Spleen (tissue), 11 donors: ENCODE results near the gene JAKMIP1. TPM values are rescaled to one million over a fixed set of nuclear protein-coding genes. Genes with fewer than 3 reads are reported as not detected.
"Not testable (repeated sequence)": the region's sequence is repeated elsewhere in the genome, so short reads cannot be mapped to it uniquely, and the experiment has no call there.

Experiments
- DNase-seq: peaks from one replicate; pipeline ENCODE4 v3.0.0-alpha.2; 2020
- H3K27ac ChIP-seq, 8 donors: fragments of 200-600 bp; sonication (generic) in 7 of 8; 1 replicate in 4 of 8; 2 replicates in 4 of 8; pipeline versions ENCODE4 v1.5.0 to v1.8.0; 2016 to 2021; ENCODE audit warnings: inconsistent platforms in 4 of 8, mild to moderate bottlenecking in 4 of 8, moderate library complexity in 1 of 8
- H3K27me3 ChIP-seq, 7 donors: fragments of 200-600 bp; sonication (generic) in 6 of 7; replicated peaks in 1 of 7; 1 replicate in 4 of 7; 2 replicates in 3 of 7; pipeline versions ENCODE4 v1.5.0 to v1.8.0; 2016 to 2021; ENCODE audit warnings: inconsistent platforms in 3 of 7, mild to moderate bottlenecking in 1 of 7
- H3K36me3 ChIP-seq, 6 donors: fragments of 200-600 bp; sonication (generic) in 5 of 6; 1 replicate in 4 of 6; 2 replicates in 2 of 6; pipeline versions ENCODE4 v1.5.0 to v1.8.0; 2016 to 2021; ENCODE audit warnings: inconsistent platforms in 2 of 6
- H3K4me1 ChIP-seq, 6 donors: fragments of 200-600 bp; sonication (generic) in 5 of 6; 1 replicate in 3 of 6; 2 replicates in 3 of 6; pipeline versions ENCODE4 v1.5.0 to v1.8.0; 2016 to 2021; ENCODE audit warnings: inconsistent platforms in 3 of 6
- H3K4me3 ChIP-seq, 8 donors: fragments of 200-600 bp; sonication (generic) in 7 of 8; 1 replicate in 4 of 8; 2 replicates in 4 of 8; pipeline versions ENCODE4 v1.5.0 to v1.8.0; 2016 to 2021; ENCODE audit warnings: inconsistent platforms in 4 of 8, mild to moderate bottlenecking in 4 of 8, moderate library complexity in 2 of 8
- H3K9me3 ChIP-seq, 8 donors: fragments of 200-600 bp; sonication (generic) in 7 of 8; 1 replicate in 4 of 8; 2 replicates in 4 of 8; pipeline versions ENCODE4 v1.5.0 to v1.8.0; 2016 to 2021; ENCODE audit warnings: inconsistent platforms in 4 of 8
- POLR2A ChIP-seq, 3 donors: fragments of 450-650 bp; IDR thresholded peaks; one replicate each; pipeline ENCODE4 v1.5.1; 2017; ENCODE audit warnings: antibody characterized with exemption in 3 of 3, mild to moderate bottlenecking in 1 of 3
- POLR2AphosphoS5 ChIP-seq, 3 donors: sonication (generic); formaldehyde crosslinking; IDR thresholded peaks; one replicate each; pipeline ENCODE4 v1.5.1; 2017; ENCODE audit warnings: antibody characterized with exemption in 3 of 3
- WGBS, 5 donors: extraction: QIAGEN DNeasy Blood & Tissue Kit in 3 of 5; methylation state at CpG; one replicate each; pipeline versions ENCODE4 v1.1.5 to v1.1.7; 2013 to 2018; 5-methylcytosine and 5-hydroxymethylcytosine counted together
- intact Hi-C: fragments of 100-400 bp; cut with DNase I; formaldehyde crosslinking; loops from one replicate; pipeline ENCODE4 v1.15.0; 2023; ENCODE audit warnings: low total_unique reads
- polyA plus RNA-seq, 3 donors: library from polyadenylated mRNA; stranded (reverse); fragments of 200-250 nt; gene quantifications; one replicate each; pipeline ENCODE4 v1.2.1, GENCODE V29; 2013
- total RNA-seq, 7 donors: library from RNA; depleted of rRNA in 3 of 7; stranded (reverse); fragments of >200 nt in 3 of 7; fragmentation: NEBNext Ultra II Directional in 4 of 7; extraction: Animal tissue kit (Norgen Biotek cat#: 25700) in 4 of 7; gene quantifications; one replicate each; pipeline versions ENCODE4 v1.1.0 to v1.2.1, GENCODE V29; 2016 to 2021
- TF ChIP-seq, protein P1 (sequence below), 11 experiments: fragments of 200-600 bp in 7 of 11; fragments of 450-650 bp in 4 of 11; sonication (generic) in 4 of 11; IDR thresholded peaks in 8 of 11; conservative IDR thresholded peaks in 3 of 11; 1 replicate in 7 of 11; 2 replicates in 4 of 11; pipeline versions ENCODE4 v1.4.0 to v1.8.0; 2016 to 2021; ENCODE audit warnings: antibody characterized with exemption in 11 of 11, inconsistent platforms in 4 of 11, mild to moderate bottlenecking in 1 of 11
- donor health status: healthy with polysubstance abuse.
- donor health status: DM: no; HTN: no; CAD: no; lungs with moderate emphysema.
- donor health status: DM: no; HTN: no; CAD: no.
- donor health status: Bipolar disorder and iron deficiency.
- donor health status: healthy.
- donor health status: DM: no; HTN: no; CAD: no.
- donor health status: DM: yes; HTN: yes; CAD: no.

JAKMIP1 gene
- total and polyA plus RNA-seq, 10 donors, result 0.37 to 8.7 (median 2.6) TPM

DNA sequence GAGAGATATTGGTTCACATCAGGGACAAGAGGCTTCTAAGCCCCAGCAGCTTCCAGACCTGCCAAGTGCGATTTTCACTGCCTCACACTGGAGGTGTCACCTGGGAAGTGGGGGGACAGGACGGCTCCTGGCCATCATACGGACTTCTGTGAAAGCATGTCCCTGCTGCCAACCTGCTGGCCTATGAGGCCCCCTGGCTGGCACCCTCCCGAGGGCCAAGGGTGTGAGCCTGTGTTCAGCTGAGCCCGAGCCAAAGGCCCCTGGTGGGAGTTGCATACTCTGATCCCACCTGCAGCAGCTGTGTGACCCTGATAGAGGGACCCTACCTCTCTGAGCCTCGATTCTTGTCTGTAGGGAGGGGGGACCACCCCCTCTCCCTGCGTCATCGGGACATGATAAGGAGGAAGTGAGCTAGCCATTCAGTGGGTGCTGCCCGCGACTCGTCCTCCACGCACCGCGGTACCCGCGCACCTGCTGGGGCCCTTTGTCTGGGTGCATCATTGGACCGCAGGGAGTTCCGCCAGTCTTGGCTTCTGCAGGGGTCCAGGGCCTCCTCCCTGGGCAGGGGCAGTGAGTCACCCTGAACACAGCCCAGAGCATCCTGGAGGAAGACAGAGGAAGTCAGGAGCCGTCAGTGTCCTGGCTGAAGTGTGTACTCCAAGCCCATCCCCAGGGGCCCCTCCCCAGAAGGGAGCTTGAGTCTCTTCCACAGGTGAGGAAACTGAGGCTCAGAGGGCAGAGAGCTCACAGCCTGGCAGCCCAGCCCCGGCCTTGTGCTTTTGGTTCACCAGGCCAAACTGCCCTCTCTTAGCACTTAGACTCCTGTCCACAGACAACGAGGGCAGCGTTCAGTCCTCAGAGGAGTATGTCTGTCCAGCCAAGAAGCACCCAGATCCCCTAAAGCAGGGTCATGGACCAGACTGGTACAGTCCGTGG, 206.2 kb downstream of the JAKMIP1 start:
- no peak for DNase-seq
- H3K4me3 ChIP-seq, result no peak overlapping the region
- H3K9me3 ChIP-seq, result no peaks in the 10 kb centered on the region
- H3K27ac ChIP-seq, result no peak overlapping the region
- WGBS, 5 donors, result 84 to 89% (median 87%) methylated on average over 6 to 23 of the region's 23 CpGs
- no peak for TF ChIP-seq POLR2A (IDR thresholded peaks at IDR 0.05)
- TF ChIP-seq, protein P1, sequence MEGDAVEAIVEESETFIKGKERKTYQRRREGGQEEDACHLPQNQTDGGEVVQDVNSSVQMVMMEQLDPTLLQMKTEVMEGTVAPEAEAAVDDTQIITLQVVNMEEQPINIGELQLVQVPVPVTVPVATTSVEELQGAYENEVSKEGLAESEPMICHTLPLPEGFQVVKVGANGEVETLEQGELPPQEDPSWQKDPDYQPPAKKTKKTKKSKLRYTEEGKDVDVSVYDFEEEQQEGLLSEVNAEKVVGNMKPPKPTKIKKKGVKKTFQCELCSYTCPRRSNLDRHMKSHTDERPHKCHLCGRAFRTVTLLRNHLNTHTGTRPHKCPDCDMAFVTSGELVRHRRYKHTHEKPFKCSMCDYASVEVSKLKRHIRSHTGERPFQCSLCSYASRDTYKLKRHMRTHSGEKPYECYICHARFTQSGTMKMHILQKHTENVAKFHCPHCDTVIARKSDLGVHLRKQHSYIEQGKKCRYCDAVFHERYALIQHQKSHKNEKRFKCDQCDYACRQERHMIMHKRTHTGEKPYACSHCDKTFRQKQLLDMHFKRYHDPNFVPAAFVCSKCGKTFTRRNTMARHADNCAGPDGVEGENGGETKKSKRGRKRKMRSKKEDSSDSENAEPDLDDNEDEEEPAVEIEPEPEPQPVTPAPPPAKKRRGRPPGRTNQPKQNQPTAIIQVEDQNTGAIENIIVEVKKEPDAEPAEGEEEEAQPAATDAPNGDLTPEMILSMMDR (IDR thresholded peaks at IDR 0.05 in 8 of 11, conservative IDR thresholded peaks at IDR 0.05 in 3 of 11), result no peak
- TF ChIP-seq POLR2AphosphoS5 (IDR thresholded peaks at IDR 0.05), result no peak
- H3K27me3 ChIP-seq, result peaks cover 0 to 71% (median 4%) of the 10 kb centered on the region in 7 donors
- intact Hi-C loops, result loop anchor here (10.0 kb wide), 1 partner anchor 331 kb away; no protein-coding TSS in a partner anchor
- H3K36me3 ChIP-seq, result no peaks in the 10 kb centered on the region
- H3K4me1 ChIP-seq, result no peaks in the 10 kb centered on the region

GRCh38 chr4:5993346-5993745, 207.0 kb downstream of the JAKMIP1 start:
- WGBS, 5 donors, result 74 to 93% (median 85%) methylated on average over 7 to 9 of the region's 9 CpGs
- not testable (repeated sequence) for H3K4me3 ChIP-seq, DNase-seq, H3K36me3 ChIP-seq, H3K9me3 ChIP-seq, H3K27ac ChIP-seq, H3K4me1 ChIP-seq
- peaks cover 0 to 63% (median 4%) of the 10 kb centered on the region in 7 donors for H3K27me3 ChIP-seq
- intact Hi-C loops, result loop anchor here (10.0 kb wide), 1 partner anchor 331 kb away; no protein-coding TSS in a partner anchor

DNA sequence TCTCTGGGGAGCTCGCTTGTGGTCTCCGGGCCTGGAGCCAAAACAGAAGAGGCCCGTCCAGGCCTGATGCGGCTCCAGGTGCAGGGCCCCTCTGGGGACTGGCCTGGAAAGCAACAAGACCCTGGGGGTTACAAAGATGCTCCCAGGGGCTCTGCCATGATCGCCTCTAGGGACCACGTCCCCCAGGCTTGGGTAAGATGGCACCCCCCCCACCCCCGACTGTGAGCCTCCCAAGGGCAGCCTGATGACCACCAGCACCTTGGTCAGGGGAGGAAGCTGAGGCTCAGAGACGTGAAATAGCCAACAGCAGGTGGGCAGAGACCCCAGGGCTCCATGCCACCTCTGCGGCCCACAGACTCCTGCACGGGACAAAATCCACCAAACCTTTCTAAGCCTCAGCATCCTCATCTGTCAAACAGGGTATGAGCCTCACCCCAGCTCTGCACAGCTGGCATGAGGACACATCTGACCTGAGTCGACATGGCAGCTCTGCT, 207.5 kb downstream of the JAKMIP1 start:
- TF ChIP-seq POLR2AphosphoS5 (IDR thresholded peaks at IDR 0.05) (no peak), POLR2A (IDR thresholded peaks at IDR 0.05) (no peak)
- TF ChIP-seq, protein P1 (IDR thresholded peaks at IDR 0.05 in 8 of 11, conservative IDR thresholded peaks at IDR 0.05 in 3 of 11), result no peak
- DNase-seq, result no peak

GRCh38 chr4:5992171-5992827, 208.1 kb downstream of the JAKMIP1 start:
- intact Hi-C loops, result loop anchor here (10.0 kb wide), 1 partner anchor 333 kb away; no protein-coding TSS in a partner anchor
- DNase-seq, result no peak

More for the DNA sequence above, 207.5 kb downstream of the JAKMIP1 start:
- Histone ChIP-seq H3K4me1 (no peaks in the 10 kb centered on the region), H3K27ac (no peak overlapping the region), H3K27me3 (peaks cover 0 to 58% (median 4%) of the 10 kb centered on the region in 7 donors), H3K4me3 (no peak overlapping the region), H3K9me3 (no peaks in the 10 kb centered on the region), H3K36me3 (no peaks in the 10 kb centered on the region)
- intact Hi-C loops, result loop anchor here (10.0 kb wide), 1 partner anchor 332 kb away; no protein-coding TSS in a partner anchor
- 70 to 75% (median 72%) methylated on average over 6 to 11 of the region's 11 CpGs for WGBS, 5 donors

More at GRCh38 chr4:5992171-5992827, 208.1 kb downstream of the JAKMIP1 start:
- Histone ChIP-seq H3K36me3 (no peaks in the 10 kb centered on the region), H3K27me3 (peaks cover 0 to 55% (median 4%) of the 10 kb centered on the region in 7 donors), H3K4me3 (no peak overlapping the region), H3K4me1 (no peaks in the 10 kb centered on the region), H3K27ac (no peak overlapping the region), H3K9me3 (no peaks in the 10 kb centered on the region)
- WGBS, 5 donors, result 74 to 81% (median 78%) methylated on average over 17 of the region's 17 CpGs
- TF ChIP-seq POLR2AphosphoS5 (IDR thresholded peaks at IDR 0.05) (no peak), POLR2A (IDR thresholded peaks at IDR 0.05) (no peak)
- TF ChIP-seq, protein P1 (IDR thresholded peaks at IDR 0.05 in 8 of 11, conservative IDR thresholded peaks at IDR 0.05 in 3 of 11), result no peak
